A673 (cell line): ENCODE measurements around the gene TAF1C. TPM values are rescaled to one million over a fixed set of nuclear protein-coding genes. Genes with fewer than 3 reads are reported as not detected.

Experiments used
- BruUV-seq: library from RNA; stranded (reverse); fragments of 400-500 nt; replicated peaks from 2 replicates; lab custom pipeline; 2021; lab: Mats Ljungman, UMichigan
- CTCF ChIA-PET: fragments of 300-600 bp; sonication (Branson Sonifier 250); formaldehyde crosslinking; loops from one replicate; lab custom pipeline; 2022; ENCODE audit warnings: antibody characterized with exemption; lab: Charles Lee
- POLR2A ChIA-PET: fragments of 300-600 bp; sonication (Branson Sonifier 250); formaldehyde crosslinking; loops from one replicate; lab custom pipeline; 2022; ENCODE audit warnings: antibody characterized with exemption; ENCODE audit not compliant: low non-redundant PET; lab: Charles Lee
- DNase-seq: peaks from one replicate; pipeline ENCODE4 v3.0.0-alpha.2; 2015; ENCODE audit warnings: low spot score
- H3K27ac ChIP-seq: fragments of 200-600 bp; sonication (generic); 2 replicates; pipeline ENCODE4 v1.5.1; 2016; ENCODE audit warnings: mixed run types, low read depth, mild to moderate bottlenecking, mixed read lengths, antibody characterized with exemption, low read length; ENCODE audit not compliant: poor library complexity, severe bottlenecking
- H3K27me3 ChIP-seq: fragments of 200-600 bp; sonication (generic); replicated peaks from 2 replicates; pipeline ENCODE4 v1.6.1; 2017; ENCODE audit warnings: mixed run types, low read depth, mild to moderate bottlenecking, mixed read lengths, antibody characterized with exemption, low read length; ENCODE audit not compliant: insufficient read depth, poor library complexity
- H3K36me3 ChIP-seq: fragments of 200-600 bp; sonication (generic); 2 replicates; pipeline ENCODE4 v1.6.1; 2016; ENCODE audit warnings: mixed run types, mild to moderate bottlenecking, mixed read lengths, antibody characterized with exemption, low read length; ENCODE audit not compliant: insufficient read depth, poor library complexity, severe bottlenecking
- H3K4me1 ChIP-seq: fragments of 200-600 bp; sonication (generic); 2 replicates; pipeline ENCODE4 v1.6.1; 2017; ENCODE audit warnings: mixed run types, mild to moderate bottlenecking, mixed read lengths, antibody characterized with exemption, low read length; ENCODE audit not compliant: insufficient read depth, poor library complexity, severe bottlenecking
- H3K4me3 ChIP-seq: fragments of 200-600 bp; sonication (generic); 2 replicates; pipeline ENCODE4 v1.5.1; 2016; ENCODE audit warnings: low read depth, mixed run types, mild to moderate bottlenecking, mixed read lengths, low read length; ENCODE audit not compliant: poor library complexity, severe bottlenecking
- H3K9me3 ChIP-seq: fragments of 200-600 bp; sonication (generic); 2 replicates; pipeline ENCODE4 v1.6.1; 2016; ENCODE audit warnings: mixed run types, low read depth, mild to moderate bottlenecking, mixed read lengths, antibody characterized with exemption, low read length; ENCODE audit not compliant: poor library complexity, severe bottlenecking
- EZH2 ChIP-seq: fragments of 200-600 bp; sonication (generic); IDR thresholded peaks from 2 replicates; pipeline ENCODE4 v1.6.1; 2017; ENCODE audit warnings: borderline replicate concordance, low read depth, mild to moderate bottlenecking, mixed read lengths, antibody characterized with exemption, low read length; ENCODE audit not compliant: poor library complexity, severe bottlenecking
- intact Hi-C: fragments of 100-400 bp; cut with micrococcal nuclease; formaldehyde crosslinking; loops from one replicate; pipeline ENCODE4 v1.10.0; 2022; ENCODE audit not compliant: unreplicated experiment
- total RNA-seq: library from RNA; stranded (reverse); gene quantifications from 2 replicates; pipeline ENCODE4 v1.2.3, GENCODE V29; 2021
- TF ChIP-seq, protein P1 (sequence below): fragments of 300-800, 200-600 bp; sonication (generic); conservative IDR thresholded peaks from 2 replicates; pipeline ENCODE4 v1.5.1; 2017; ENCODE audit warnings: low read depth, mild to moderate bottlenecking, antibody characterized with exemption, low read length, moderate library complexity, mixed read lengths

Gene TAF1C
- total RNA-seq, 1 experiment from 2014 or later, result 58.4 TPM

DNA sequence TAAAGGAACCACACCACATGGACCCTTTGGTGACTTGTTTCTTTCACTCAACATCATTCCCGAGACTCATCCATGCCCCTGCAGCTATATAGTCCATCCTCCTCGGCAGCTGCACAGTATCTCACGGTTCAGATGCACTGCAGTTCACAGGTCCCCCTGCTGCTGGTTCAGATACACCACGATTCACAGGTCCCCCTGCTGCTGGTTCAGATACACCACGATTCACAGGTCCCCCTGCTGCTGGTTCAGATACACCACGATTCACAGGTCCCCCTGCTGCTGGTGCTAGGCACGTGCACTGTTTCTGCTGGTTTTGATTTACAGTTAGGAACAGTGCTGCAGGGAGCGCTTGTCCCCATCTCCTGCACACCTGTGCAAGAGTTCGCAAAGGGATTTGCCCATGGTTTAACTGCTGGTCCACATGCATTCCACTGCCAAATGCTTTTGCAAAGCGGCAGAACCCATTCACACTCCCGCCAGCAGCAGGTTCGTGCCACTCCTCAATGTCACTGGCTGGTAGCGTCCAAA lies 45.6 kb downstream of the TAF1C start:
- no peaks in the 10 kb centered on the region for H3K9me3 ChIP-seq
- ChIA-PET POLR2A (no interaction called here), CTCF (no interaction called here)
- DNase-seq, result no peak
- no peak overlapping the region for H3K27ac ChIP-seq
- no peak overlapping the region for H3K4me3 ChIP-seq
- TF ChIP-seq, protein P1, sequence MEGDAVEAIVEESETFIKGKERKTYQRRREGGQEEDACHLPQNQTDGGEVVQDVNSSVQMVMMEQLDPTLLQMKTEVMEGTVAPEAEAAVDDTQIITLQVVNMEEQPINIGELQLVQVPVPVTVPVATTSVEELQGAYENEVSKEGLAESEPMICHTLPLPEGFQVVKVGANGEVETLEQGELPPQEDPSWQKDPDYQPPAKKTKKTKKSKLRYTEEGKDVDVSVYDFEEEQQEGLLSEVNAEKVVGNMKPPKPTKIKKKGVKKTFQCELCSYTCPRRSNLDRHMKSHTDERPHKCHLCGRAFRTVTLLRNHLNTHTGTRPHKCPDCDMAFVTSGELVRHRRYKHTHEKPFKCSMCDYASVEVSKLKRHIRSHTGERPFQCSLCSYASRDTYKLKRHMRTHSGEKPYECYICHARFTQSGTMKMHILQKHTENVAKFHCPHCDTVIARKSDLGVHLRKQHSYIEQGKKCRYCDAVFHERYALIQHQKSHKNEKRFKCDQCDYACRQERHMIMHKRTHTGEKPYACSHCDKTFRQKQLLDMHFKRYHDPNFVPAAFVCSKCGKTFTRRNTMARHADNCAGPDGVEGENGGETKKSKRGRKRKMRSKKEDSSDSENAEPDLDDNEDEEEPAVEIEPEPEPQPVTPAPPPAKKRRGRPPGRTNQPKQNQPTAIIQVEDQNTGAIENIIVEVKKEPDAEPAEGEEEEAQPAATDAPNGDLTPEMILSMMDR, result peak; percentile 21; the same call in 1 of the 2 replicates
- TF ChIP-seq EZH2, result no peak
- BruUV-seq, result no TSS peak
- intact Hi-C loops, result no loop called here
- H3K27me3 ChIP-seq, result no peaks in the 10 kb centered on the region
- peaks cover 7% of the 10 kb centered on the region for H3K4me1 ChIP-seq
- H3K36me3 ChIP-seq, result no peaks in the 10 kb centered on the region

DNA sequence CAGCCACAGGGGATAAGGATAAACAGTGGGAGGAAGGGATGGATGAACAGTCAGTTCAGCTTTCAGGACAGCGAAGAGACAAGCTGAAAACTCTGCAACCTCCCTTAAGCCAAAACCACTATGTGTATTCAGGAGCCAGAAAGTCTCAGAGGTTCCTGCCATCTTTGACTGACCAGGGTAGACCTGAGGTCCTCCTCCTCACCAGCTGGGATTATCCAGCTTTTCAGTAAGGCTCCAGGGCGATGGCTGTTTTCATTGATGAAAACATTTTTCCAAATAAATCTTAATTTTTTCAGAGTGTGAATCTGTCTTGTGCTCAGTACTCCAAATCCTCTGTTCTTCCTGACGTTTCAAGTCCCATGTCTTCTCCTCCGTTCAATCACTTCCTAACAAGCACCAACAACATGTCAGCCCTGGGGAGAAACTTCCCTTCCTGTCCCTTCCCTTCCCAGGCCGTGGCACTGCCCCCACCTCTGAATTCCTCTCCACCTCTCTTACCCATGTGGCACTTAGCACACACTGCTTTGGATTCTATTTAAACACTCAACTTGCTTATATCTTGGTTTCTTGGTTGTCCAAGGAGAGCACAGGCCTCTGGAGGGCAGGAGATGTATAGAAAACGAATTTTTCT lies 47.1 kb downstream of the TAF1C start:
- DNase-seq, result no peak
- H3K36me3 ChIP-seq, result no peaks in the 10 kb centered on the region
- H3K9me3 ChIP-seq, result no peaks in the 10 kb centered on the region
- ChIA-PET POLR2A (no interaction called here), CTCF (no interaction called here)
- TF ChIP-seq, protein P1, result no peak
- TF ChIP-seq EZH2, result no peak
- peaks cover 7% of the 10 kb centered on the region for H3K4me1 ChIP-seq
- no peak overlapping the region for H3K4me3 ChIP-seq
- intact Hi-C loops, result no loop called here
- no TSS peak for BruUV-seq
- H3K27ac ChIP-seq, result no peak overlapping the region
- no peaks in the 10 kb centered on the region for H3K27me3 ChIP-seq

DNA sequence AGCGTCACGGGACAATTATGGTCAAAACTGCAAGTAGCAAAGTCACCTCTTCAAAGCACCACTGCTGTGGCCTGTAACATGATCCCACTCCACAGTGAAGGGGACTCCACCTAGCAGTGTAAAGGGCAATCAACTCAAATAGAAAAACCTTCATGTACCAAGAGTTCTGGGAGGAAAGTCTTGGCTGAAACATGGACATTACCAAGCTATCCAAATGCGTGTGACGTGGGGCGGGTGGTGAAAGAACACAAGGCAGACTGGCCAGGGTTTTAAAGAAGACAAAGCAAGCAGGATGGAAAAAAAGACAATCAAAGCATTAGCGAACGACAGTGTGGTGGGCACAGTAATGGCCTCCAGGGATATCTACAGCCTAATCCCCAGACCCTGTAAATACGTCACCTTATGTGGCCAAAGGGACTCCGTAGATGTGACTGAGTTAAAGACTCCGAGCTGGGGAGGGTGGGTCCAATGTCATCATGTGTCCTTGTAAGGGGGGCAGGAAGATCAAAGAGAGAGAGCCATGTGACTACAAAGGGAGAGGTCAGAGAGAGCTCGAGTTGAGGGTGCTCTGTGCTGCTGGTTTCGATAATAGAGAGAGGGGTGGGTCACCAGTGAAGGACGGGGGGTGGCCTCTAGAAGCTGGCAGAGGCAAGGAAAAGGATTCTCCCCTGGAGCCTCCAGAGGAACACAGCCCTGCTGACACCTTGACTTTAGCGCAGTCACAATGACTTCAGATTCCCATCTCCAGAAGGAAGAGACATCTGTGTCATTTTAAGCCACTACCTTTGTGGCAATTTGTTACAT lies 47.8 kb downstream of the TAF1C start:
- intact Hi-C loops, result no loop called here
- H3K27me3 ChIP-seq, result no peaks in the 10 kb centered on the region
- H3K27ac ChIP-seq, result no peak overlapping the region
- H3K4me1 ChIP-seq, result peaks cover 7% of the 10 kb centered on the region
- H3K9me3 ChIP-seq, result no peaks in the 10 kb centered on the region
- POLR2A ChIA-PET, result no interaction called here
- CTCF ChIA-PET, result interaction anchor here (1.0 kb wide), 1 partner anchor 48 kb away, joined by 3 read pairs; no protein-coding TSS in a partner anchor
- DNase-seq, result peak; percentile 49
- no peak overlapping the region for H3K4me3 ChIP-seq
- TF ChIP-seq EZH2, result no peak
- BruUV-seq, result no TSS peak
- H3K36me3 ChIP-seq, result no peaks in the 10 kb centered on the region
